ENCODE measurements around the gene IKBIP. TPM values are rescaled to one million over a fixed set of nuclear protein-coding genes. Genes with fewer than 3 reads are reported as not detected.

IKBIP gene
- total RNA-seq, 1 donor from 2014 or later, result 47.4 TPM

GRCh38 chr12:98678946-98679610 lies 34.5 kb upstream of the IKBIP start:
- no peak for TF ChIP-seq CTCF (IDR thresholded peaks at IDR 0.05; ENCODE audit: unreplicated experiment)
- Mint-ChIP-seq H3K4me3 (ENCODE audit: unreplicated experiment) (no peak overlapping the region), H3K4me1 (ENCODE audit: unreplicated experiment) (no peaks in the 10 kb centered on the region), H3K27me3 (ENCODE audit: unreplicated experiment) (no peaks in the 10 kb centered on the region), H3K27ac (ENCODE audit: unreplicated experiment) (no peak overlapping the region), H3K9me3 (ENCODE audit: unreplicated experiment) (no peaks in the 10 kb centered on the region), H3K36me3 (ENCODE audit: low read depth, unreplicated experiment) (peaks cover 20% of the 10 kb centered on the region)
- DNase-seq (ENCODE audit: low spot score), result no peak

DNA sequence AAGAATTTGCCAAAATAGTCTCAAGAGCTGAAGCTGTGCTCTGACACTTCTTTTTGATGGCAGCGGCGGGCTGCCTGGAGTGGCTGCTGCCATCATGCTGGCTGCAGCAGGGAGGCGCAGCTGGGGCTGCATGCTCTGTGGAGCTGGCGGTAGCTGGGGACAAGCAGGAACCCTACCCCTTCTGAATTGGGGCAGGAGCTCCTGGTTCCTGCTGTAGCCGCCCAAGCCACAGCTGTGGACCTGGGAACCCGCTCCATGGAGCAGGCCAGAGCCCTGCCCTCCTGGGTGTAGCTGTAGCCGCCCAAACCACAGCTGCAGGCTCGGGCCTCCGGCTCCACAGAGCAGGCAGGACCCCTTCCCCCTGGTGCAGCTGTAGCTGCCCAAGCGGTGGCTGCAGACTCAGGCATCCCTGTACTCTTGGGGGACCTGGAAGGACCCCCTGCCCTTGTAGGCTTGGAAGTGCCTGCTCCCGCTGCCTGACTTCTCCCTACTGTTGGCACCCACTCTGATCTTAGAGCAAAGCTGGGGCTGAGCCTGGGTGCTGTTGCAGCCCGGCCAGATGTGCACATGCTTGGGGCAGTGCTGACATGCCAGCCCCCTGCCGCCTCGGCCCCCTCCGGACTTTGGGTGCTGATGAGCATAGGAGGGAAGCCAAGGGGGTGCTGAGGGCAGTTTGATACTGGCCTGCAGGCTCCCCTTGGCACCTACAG lies 33.8 kb upstream of the IKBIP start:
- H3K4me3 Mint-ChIP-seq (ENCODE audit: unreplicated experiment), result no peak overlapping the region
- H3K27ac Mint-ChIP-seq (ENCODE audit: unreplicated experiment), result no peak overlapping the region
- no peaks in the 10 kb centered on the region for H3K4me1 Mint-ChIP-seq (ENCODE audit: unreplicated experiment)
- H3K27me3 Mint-ChIP-seq (ENCODE audit: unreplicated experiment), result no peaks in the 10 kb centered on the region
- no peak for DNase-seq (ENCODE audit: low spot score)
- TF ChIP-seq CTCF (IDR thresholded peaks at IDR 0.05; ENCODE audit: unreplicated experiment), result no peak
- H3K36me3 Mint-ChIP-seq (ENCODE audit: low read depth, unreplicated experiment), result peaks cover 20% of the 10 kb centered on the region
- no peaks in the 10 kb centered on the region for H3K9me3 Mint-ChIP-seq (ENCODE audit: unreplicated experiment)

- no peaks in the 10 kb centered on the region for H3K4me1 Mint-ChIP-seq (ENCODE audit: unreplicated experiment)
- peaks cover 11% of the 10 kb centered on the region for H3K36me3 Mint-ChIP-seq (ENCODE audit: low read depth, unreplicated experiment)
- no peaks in the 10 kb centered on the region for H3K9me3 Mint-ChIP-seq (ENCODE audit: unreplicated experiment)
- H3K27ac Mint-ChIP-seq (ENCODE audit: unreplicated experiment), result no peak overlapping the region
- H3K27me3 Mint-ChIP-seq (ENCODE audit: unreplicated experiment), result no peaks in the 10 kb centered on the region
- H3K4me3 Mint-ChIP-seq (ENCODE audit: unreplicated experiment), result no peak overlapping the region
- TF ChIP-seq CTCF (IDR thresholded peaks at IDR 0.05; ENCODE audit: unreplicated experiment), result no peak
- no peak for DNase-seq (ENCODE audit: low spot score)
These were observed 30.3 kb upstream of the IKBIP start for GRCh38 chr12:98674841-98675240.

- H3K27ac Mint-ChIP-seq (ENCODE audit: unreplicated experiment), result no peak overlapping the region
- H3K4me1 Mint-ChIP-seq (ENCODE audit: unreplicated experiment), result no peaks in the 10 kb centered on the region
- H3K4me3 Mint-ChIP-seq (ENCODE audit: unreplicated experiment), result no peak overlapping the region
- no peaks in the 10 kb centered on the region for H3K27me3 Mint-ChIP-seq (ENCODE audit: unreplicated experiment)
- H3K9me3 Mint-ChIP-seq (ENCODE audit: unreplicated experiment), result no peaks in the 10 kb centered on the region
- no peak for TF ChIP-seq CTCF (IDR thresholded peaks at IDR 0.05; ENCODE audit: unreplicated experiment)
- no peak for DNase-seq (ENCODE audit: low spot score)
- peaks cover 36% of the 10 kb centered on the region for H3K36me3 Mint-ChIP-seq (ENCODE audit: low read depth, unreplicated experiment)
These were observed 26.9 kb upstream of the IKBIP start for GRCh38 chr12:98671459-98671858.

DNA sequence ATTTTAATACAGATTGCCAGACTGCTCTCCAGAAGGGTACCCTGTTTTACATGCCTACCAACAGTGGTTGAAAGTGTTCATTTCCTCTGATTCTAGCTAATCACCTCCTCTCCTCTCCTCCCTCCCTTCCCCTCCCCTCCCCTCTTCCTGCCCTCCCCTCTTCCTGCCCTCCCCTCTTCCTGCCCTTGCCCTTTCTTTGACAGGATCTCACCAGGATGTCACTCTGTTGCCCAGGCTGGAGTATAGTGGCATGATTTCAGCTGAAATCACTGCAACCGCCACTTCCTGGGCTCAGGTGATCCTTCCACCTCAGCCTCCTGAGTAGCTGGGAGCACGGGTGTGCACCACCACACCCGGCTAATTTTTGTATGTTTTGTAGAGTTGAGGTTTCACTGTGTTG lies 25.2 kb upstream of the IKBIP start:
- H3K36me3 Mint-ChIP-seq (ENCODE audit: low read depth, unreplicated experiment), result peaks cover 45% of the 10 kb centered on the region
- no peak for DNase-seq (ENCODE audit: low spot score)
- H3K27me3 Mint-ChIP-seq (ENCODE audit: unreplicated experiment), result no peaks in the 10 kb centered on the region
- H3K4me3 Mint-ChIP-seq (ENCODE audit: unreplicated experiment), result no peak overlapping the region
- H3K4me1 Mint-ChIP-seq (ENCODE audit: unreplicated experiment), result no peaks in the 10 kb centered on the region
- H3K27ac Mint-ChIP-seq (ENCODE audit: unreplicated experiment), result no peak overlapping the region
- H3K9me3 Mint-ChIP-seq (ENCODE audit: unreplicated experiment), result no peaks in the 10 kb centered on the region
- no peak for TF ChIP-seq CTCF (IDR thresholded peaks at IDR 0.05; ENCODE audit: unreplicated experiment)

Measured in endothelial cell (in vitro differentiated cells).